Panc1 (cell line): ENCODE measurements around the gene SYCP2L. TPM values are rescaled to one million over a fixed set of nuclear protein-coding genes. Genes with fewer than 3 reads are reported as not detected.
A peak's percentile ranks its signal among the peaks of the same experiment; 100 is the strongest.

Experiments used
- ATAC-seq: fragments of 200-7000 bp; cut with Tn5 transposase; 2 replicates; pipeline ENCODE4 v1.9.1; 2020; ENCODE audit warnings: mild to moderate bottlenecking, moderate library complexity
- BruUV-seq: library from RNA; stranded (reverse); fragments of 400-500 nt; replicated peaks from 2 replicates; lab custom pipeline; 2021; lab: Mats Ljungman, UMichigan
- CTCF ChIA-PET: fragments of 300-600 bp; sonication (Branson Sonifier 250); formaldehyde crosslinking; loops from one replicate; lab custom pipeline; 2022; ENCODE audit warnings: antibody characterized with exemption; lab: Charles Lee
- POLR2A ChIA-PET: fragments of 300-600 bp; sonication (Branson Sonifier 250); formaldehyde crosslinking; loops from one replicate; lab custom pipeline; 2022; ENCODE audit warnings: antibody characterized with exemption; lab: Charles Lee
- DNase-seq: peaks from one replicate; pipeline ENCODE4 v3.0.0-alpha.2; 2010; ENCODE audit warnings: low read depth, low spot score
- H3K27ac ChIP-seq: 2 replicates; pipeline ENCODE4 v1.5.1; 2011; ENCODE audit warnings: mild to moderate bottlenecking, low read length, inconsistent platforms
- H3K27me3 ChIP-seq: fragments of 200-500 bp; sonication (Bioruptor generic); 2 replicates; pipeline ENCODE4 v1.6.0; 2014; ENCODE audit warnings: low read length, inconsistent platforms; ENCODE audit not compliant: control insufficient read depth, insufficient read depth
- H3K36me3 ChIP-seq: fragments of 200-500 bp; sonication (Bioruptor generic); 2 replicates; pipeline ENCODE4 v1.5.1; 2014; ENCODE audit warnings: inconsistent platforms, mild to moderate bottlenecking, low read length, moderate library complexity; ENCODE audit not compliant: control insufficient read depth, insufficient read depth
- H3K4me1 ChIP-seq: 2 replicates; pipeline ENCODE4 v1.5.1; 2011; ENCODE audit warnings: inconsistent platforms, mild to moderate bottlenecking, low read length, moderate library complexity; ENCODE audit not compliant: control insufficient read depth, insufficient read depth
- H3K4me3 ChIP-seq, 2 experiments: 2 replicates each; pipeline ENCODE4 v1.5.1; 2011 to 2012; ENCODE audit warnings: low read depth in 2 of 2, low read length in 2 of 2, mild to moderate bottlenecking in 2 of 2, inconsistent platforms in 1 of 2, moderate library complexity in 1 of 2
- H3K9me3 ChIP-seq: fragments of 200-500 bp; sonication (Bioruptor generic); 2 replicates; pipeline ENCODE4 v1.5.1; 2014; ENCODE audit warnings: low read depth, mild to moderate bottlenecking, inconsistent platforms, low read length, moderate library complexity; ENCODE audit not compliant: control insufficient read depth, insufficient read depth
- CTCF ChIP-seq: fragments of 450-650 bp; IDR thresholded peaks from 2 replicates; pipeline ENCODE4 v1.5.1; 2017; ENCODE audit warnings: mild to moderate bottlenecking
- POLR2AphosphoS5 ChIP-seq: IDR thresholded peaks from 2 replicates; pipeline ENCODE4 v1.6.1; 2012; ENCODE audit warnings: mild to moderate bottlenecking, low read depth, low read length, moderate library complexity
- REST ChIP-seq, 2 experiments: IDR thresholded peaks; 2 replicates each; pipeline ENCODE4 v1.6.1; 2011 to 2012; ENCODE audit warnings: low read depth in 2 of 2, control low read depth in 1 of 2, low read length in 1 of 2, mild to moderate bottlenecking in 1 of 2, moderate library complexity in 1 of 2; ENCODE audit not compliant: insufficient read depth in 1 of 2
- SIN3A ChIP-seq: IDR thresholded peaks from 2 replicates; pipeline ENCODE4 v1.6.1; 2012; ENCODE audit warnings: low read depth, mild to moderate bottlenecking, low read length, moderate library complexity, borderline replicate concordance; ENCODE audit not compliant: insufficient read depth
- TCF7L2 ChIP-seq: IDR thresholded peaks from 2 replicates; pipeline ENCODE4 v1.6.1; 2011; ENCODE audit warnings: mild to moderate bottlenecking, low read depth, low read length, inconsistent platforms
- in situ Hi-C: cut with HindIII; loops from 2 replicates; pipeline ENCODE4 v1.10.0; 2016; ENCODE audit warnings: low sequenced_read_pairs, low pct_unique_long_range_greater_than_20kb
- intact Hi-C: fragments of 100-400 bp; cut with micrococcal nuclease; formaldehyde crosslinking; loops from one replicate; pipeline ENCODE4 v1.10.0; 2022; ENCODE audit not compliant: unreplicated experiment
- total RNA-seq: library from RNA; stranded (reverse); gene quantifications from one replicate; pipeline ENCODE4 v1.2.1, GENCODE V29; 2021; ENCODE audit not compliant: unreplicated experiment

The SYCP2L gene
- total RNA-seq, 1 experiment from 2014 or later: 2.4 TPM

GRCh38 chr6:10894958-10895357, 8.1 kb downstream of the SYCP2L start:
- in situ Hi-C loops: no loop called here
- no peak for ATAC-seq
- Histone ChIP-seq H3K27ac (no peak overlapping the region), H3K4me3 (no peak overlapping the region), H3K27me3 (no peaks in the 10 kb centered on the region), H3K36me3 (no peaks in the 10 kb centered on the region), H3K9me3 (no peaks in the 10 kb centered on the region), H3K4me1 (no peaks in the 10 kb centered on the region)
- ChIA-PET CTCF (no interaction called here), POLR2A (interaction anchor here (0.6 kb wide), 2 partner anchors 96 to 174 kb away, joined by 3 to 10 read pairs; no protein-coding TSS in a partner anchor)
- TF ChIP-seq CTCF: no peak
- TF ChIP-seq REST (IDR thresholded peaks at IDR 0.05; ENCODE audit: insufficient read depth in 1 of 2, low read depth in 2 of 2, low read length in 1 of 2): no peak
- TF ChIP-seq TCF7L2: no peak
- no peak for TF ChIP-seq SIN3A
- TF ChIP-seq POLR2AphosphoS5: no peak
- no peak for DNase-seq
- BruUV-seq: TSS peak; percentile 43
- intact Hi-C loops: no loop called here

- H3K27ac ChIP-seq: no peak overlapping the region
- H3K4me1 ChIP-seq: no peaks in the 10 kb centered on the region
- intact Hi-C loops: no loop called here
- no TSS peak for BruUV-seq
- no peaks in the 10 kb centered on the region for H3K9me3 ChIP-seq
- no peaks in the 10 kb centered on the region for H3K27me3 ChIP-seq
- in situ Hi-C loops: no loop called here
- ATAC-seq (no peak), DNase-seq (no peak)
- H3K36me3 ChIP-seq: no peaks in the 10 kb centered on the region
- POLR2A ChIA-PET: no interaction called here
- H3K4me3 ChIP-seq: no peak overlapping the region
- CTCF ChIA-PET: interaction anchor here (1.0 kb wide), 1 partner anchor 10 kb away, joined by 4 read pairs; the partner anchor contains the start of gene SYCP2L
- TF ChIP-seq POLR2AphosphoS5: no peak
- no peak for TF ChIP-seq SIN3A
- TF ChIP-seq REST (IDR thresholded peaks at IDR 0.05; ENCODE audit: insufficient read depth in 1 of 2, low read depth in 2 of 2, low read length in 1 of 2): no peak
- TF ChIP-seq TCF7L2: no peak
- TF ChIP-seq CTCF: no peak
Measured at GRCh38 chr6:10896691-10897090, 9.8 kb downstream of the SYCP2L start.
